ENCODE data around the gene ATF4. TPM values are rescaled to one million over a fixed set of nuclear protein-coding genes. Genes with fewer than 3 reads are reported as not detected.

Gene ATF4
- total and polyA plus RNA-seq, 4 donors, result 179 to 882 (median 410) TPM

DNA sequence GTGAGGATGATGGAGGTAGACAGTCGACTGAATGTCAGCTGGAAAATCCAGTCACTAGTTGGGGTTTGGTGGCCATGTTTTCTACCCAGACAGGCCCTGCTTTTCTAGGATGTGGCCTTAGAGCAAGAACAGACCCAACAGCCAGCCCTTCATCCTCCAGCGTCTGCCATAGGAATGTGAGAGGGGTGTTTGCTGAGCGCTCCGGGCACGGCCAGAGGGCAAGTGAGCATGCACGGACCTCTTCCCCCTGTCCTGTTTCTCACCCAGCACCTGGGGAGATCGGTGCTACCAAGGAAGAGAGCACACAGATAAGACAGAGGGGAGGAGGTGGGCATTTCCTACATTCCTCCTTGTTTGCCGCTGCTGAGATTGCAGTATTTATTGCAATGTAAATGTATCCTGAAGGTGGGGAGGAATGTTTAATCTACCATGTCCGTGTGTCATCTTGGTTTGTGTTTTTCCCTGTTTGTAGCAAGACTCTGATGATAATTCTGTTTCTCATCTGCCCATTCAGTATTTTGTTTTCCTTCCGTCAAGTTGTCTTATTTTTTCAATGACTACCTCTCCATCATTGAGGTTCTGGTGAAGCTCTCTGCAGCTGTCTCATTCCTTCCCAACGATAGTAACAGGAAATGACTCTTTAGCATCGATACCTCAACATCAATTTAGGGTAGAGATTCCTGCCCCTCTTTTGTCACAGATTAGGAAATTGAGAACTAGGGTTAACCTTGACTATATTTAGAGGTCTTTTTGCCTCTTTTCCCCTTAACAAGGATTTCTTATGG, 4.9 kb upstream of the ATF4 start:
- no peak for ATAC-seq (ENCODE audit: insufficient read depth, low FRiP score)
- 89 to 93% methylated on average over 12 of the region's 12 CpGs for WGBS, 2 donors
- TF ChIP-seq, protein P1, sequence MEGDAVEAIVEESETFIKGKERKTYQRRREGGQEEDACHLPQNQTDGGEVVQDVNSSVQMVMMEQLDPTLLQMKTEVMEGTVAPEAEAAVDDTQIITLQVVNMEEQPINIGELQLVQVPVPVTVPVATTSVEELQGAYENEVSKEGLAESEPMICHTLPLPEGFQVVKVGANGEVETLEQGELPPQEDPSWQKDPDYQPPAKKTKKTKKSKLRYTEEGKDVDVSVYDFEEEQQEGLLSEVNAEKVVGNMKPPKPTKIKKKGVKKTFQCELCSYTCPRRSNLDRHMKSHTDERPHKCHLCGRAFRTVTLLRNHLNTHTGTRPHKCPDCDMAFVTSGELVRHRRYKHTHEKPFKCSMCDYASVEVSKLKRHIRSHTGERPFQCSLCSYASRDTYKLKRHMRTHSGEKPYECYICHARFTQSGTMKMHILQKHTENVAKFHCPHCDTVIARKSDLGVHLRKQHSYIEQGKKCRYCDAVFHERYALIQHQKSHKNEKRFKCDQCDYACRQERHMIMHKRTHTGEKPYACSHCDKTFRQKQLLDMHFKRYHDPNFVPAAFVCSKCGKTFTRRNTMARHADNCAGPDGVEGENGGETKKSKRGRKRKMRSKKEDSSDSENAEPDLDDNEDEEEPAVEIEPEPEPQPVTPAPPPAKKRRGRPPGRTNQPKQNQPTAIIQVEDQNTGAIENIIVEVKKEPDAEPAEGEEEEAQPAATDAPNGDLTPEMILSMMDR (IDR thresholded peaks at IDR 0.05; ENCODE audit: control extremely low read depth, extremely low read depth), result no peak
- H3K4me3 ChIP-seq, result no peak overlapping the region
- peaks cover 10 to 38% (median 30%) of the 10 kb centered on the region in 4 donors for H3K36me3 ChIP-seq (ENCODE audit: control insufficient read depth in 4 of 4, insufficient read depth in 4 of 4, low read length in 4 of 4)
- no peaks in the 10 kb centered on the region for H3K27me3 ChIP-seq (ENCODE audit: control insufficient read depth in 3 of 3, insufficient read depth in 3 of 3, low read length in 2 of 3)
- H3K9me3 ChIP-seq (ENCODE audit: control insufficient read depth in 4 of 4, insufficient read depth in 3 of 4, low read length in 3 of 4), result no peaks in the 10 kb centered on the region
- H3K4me1 ChIP-seq (ENCODE audit: control insufficient read depth in 5 of 5, insufficient read depth in 5 of 5, low read length in 5 of 5), result peaks cover 0 to 15% (median 3%) of the 10 kb centered on the region in 5 donors
- H3K9ac ChIP-seq (ENCODE audit: insufficient read depth in 1 of 2, low read length in 2 of 2), result no peak overlapping the region
- H3K27ac ChIP-seq (ENCODE audit: low read depth in 1 of 2, low read length in 1 of 2), result no peak overlapping the region
- no peak for DNase-seq

DNA sequence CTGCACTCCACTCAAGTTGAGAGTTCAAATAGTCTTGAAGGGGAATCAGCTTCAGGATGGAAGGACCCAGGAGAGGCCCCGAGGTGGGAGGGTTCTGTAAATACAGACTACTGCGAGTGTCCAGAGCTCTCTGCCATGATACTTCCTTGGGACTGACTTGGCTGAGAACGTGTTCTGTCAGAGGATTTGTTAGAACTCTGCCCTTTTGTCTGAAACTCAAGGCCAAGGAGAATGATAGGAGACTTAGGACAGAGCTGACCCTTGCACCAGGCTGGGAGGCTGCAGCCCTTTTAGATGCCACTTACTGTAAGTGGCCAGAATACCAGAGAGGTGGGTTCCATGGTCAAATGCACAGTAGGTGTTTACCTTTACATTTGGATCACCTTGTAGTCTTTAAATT, 2.9 kb upstream of the ATF4 start:
- ATAC-seq (ENCODE audit: insufficient read depth, low FRiP score) (no peak), DNase-seq (no peak)
- 77 to 84% methylated on average over 3 of the region's 3 CpGs for WGBS, 2 donors
- H3K4me1 ChIP-seq (ENCODE audit: control insufficient read depth in 5 of 5, insufficient read depth in 5 of 5, low read length in 5 of 5), result peaks cover 0 to 29% (median 3%) of the 10 kb centered on the region in 5 donors
- no peaks in the 10 kb centered on the region for H3K9me3 ChIP-seq (ENCODE audit: control insufficient read depth in 4 of 4, insufficient read depth in 3 of 4, low read length in 3 of 4)
- TF ChIP-seq, protein P1 (IDR thresholded peaks at IDR 0.05; ENCODE audit: control extremely low read depth, extremely low read depth), result no peak
- H3K36me3 ChIP-seq (ENCODE audit: control insufficient read depth in 4 of 4, insufficient read depth in 4 of 4, low read length in 4 of 4), result peaks cover 10 to 45% (median 37%) of the 10 kb centered on the region in 4 donors
- no peak overlapping the region for H3K4me3 ChIP-seq
- no peaks in the 10 kb centered on the region for H3K27me3 ChIP-seq (ENCODE audit: control insufficient read depth in 3 of 3, insufficient read depth in 3 of 3, low read length in 2 of 3)
- H3K9ac ChIP-seq (ENCODE audit: insufficient read depth in 1 of 2, low read length in 2 of 2), result no peak overlapping the region
- no peak overlapping the region for H3K27ac ChIP-seq (ENCODE audit: low read depth in 1 of 2, low read length in 1 of 2)

DNA sequence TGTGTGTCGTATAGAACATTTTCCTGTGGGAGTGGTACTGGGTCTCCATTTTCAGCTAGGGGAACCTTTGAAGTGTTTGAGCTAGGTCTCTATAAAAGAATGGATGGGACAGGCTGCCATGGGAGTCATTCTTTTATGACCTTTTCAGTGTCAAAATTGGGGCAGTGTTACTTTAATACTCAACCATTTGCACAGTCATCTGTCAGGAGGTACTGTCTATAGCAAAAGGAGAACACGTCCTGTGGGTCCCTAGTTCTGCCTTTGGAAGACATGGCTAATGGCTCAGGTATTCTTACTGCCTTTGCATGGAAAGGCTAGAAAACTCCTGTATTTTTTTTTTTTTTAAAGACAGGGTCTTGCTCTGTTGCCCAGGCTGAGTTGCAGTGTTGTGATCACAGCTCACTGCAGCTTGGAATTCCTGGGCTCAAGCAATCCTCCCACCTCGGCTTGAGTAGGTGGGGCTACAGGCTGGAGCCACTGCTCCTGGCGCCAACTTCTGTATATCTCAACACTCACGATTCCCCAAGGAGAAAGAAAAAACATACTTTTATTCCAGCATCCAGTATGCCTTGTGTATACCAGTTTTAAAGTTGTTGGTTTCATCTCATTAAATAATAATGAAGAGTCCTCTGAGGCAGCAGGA, 2.1 kb upstream of the ATF4 start:
- no peaks in the 10 kb centered on the region for H3K9me3 ChIP-seq (ENCODE audit: control insufficient read depth in 4 of 4, insufficient read depth in 3 of 4, low read length in 3 of 4)

More for the DNA sequence above, 2.1 kb upstream of the ATF4 start:
- no peak for ATAC-seq (ENCODE audit: insufficient read depth, low FRiP score)
- peak overlapping the region in 1 of 2 donors; percentile 73 for H3K9ac ChIP-seq (ENCODE audit: insufficient read depth in 1 of 2, low read length in 2 of 2)
- 58 to 64% methylated on average over 5 of the region's 5 CpGs for WGBS, 2 donors
- H3K4me3 ChIP-seq, result no peak overlapping the region
- no peaks in the 10 kb centered on the region for H3K27me3 ChIP-seq (ENCODE audit: control insufficient read depth in 3 of 3, insufficient read depth in 3 of 3, low read length in 2 of 3)
- peaks cover 7 to 53% (median 43%) of the 10 kb centered on the region in 4 donors for H3K36me3 ChIP-seq (ENCODE audit: control insufficient read depth in 4 of 4, insufficient read depth in 4 of 4, low read length in 4 of 4)
- H3K27ac ChIP-seq (ENCODE audit: low read depth in 1 of 2, low read length in 1 of 2), result no peak overlapping the region
- TF ChIP-seq, protein P1 (IDR thresholded peaks at IDR 0.05; ENCODE audit: control extremely low read depth, extremely low read depth), result no peak
- H3K4me1 ChIP-seq (ENCODE audit: control insufficient read depth in 5 of 5, insufficient read depth in 5 of 5, low read length in 5 of 5), result peaks cover 0 to 37% (median 7%) of the 10 kb centered on the region in 5 donors
- DNase-seq, result no peak

Measured in lung (tissue), 12 donors.